HG03558 (cell line): Measurements from ENCODE around the gene KCNH5.
"Not testable (repeated sequence)": the region's sequence is repeated elsewhere in the genome, so short reads cannot be mapped to it uniquely, and the experiment has no call there.

ENCODE experiments used
- ATAC-seq: cut with Tn5 transposase; IDR thresholded peaks from one replicate; pipeline ENCODE4 v1.9.1; 2021; ENCODE audit warnings: moderate number of reproducible peaks; ENCODE audit not compliant: unreplicated experiment; ENCODE audit errors: extremely low read depth

KCNH5 gene

GRCh38 chr14:62763951-62764350, 281.3 kb downstream of the KCNH5 start:
- ATAC-seq = no peak

GRCh38 chr14:62759796-62760195, 285.5 kb downstream of the KCNH5 start:
- ATAC-seq = no peak

DNA sequence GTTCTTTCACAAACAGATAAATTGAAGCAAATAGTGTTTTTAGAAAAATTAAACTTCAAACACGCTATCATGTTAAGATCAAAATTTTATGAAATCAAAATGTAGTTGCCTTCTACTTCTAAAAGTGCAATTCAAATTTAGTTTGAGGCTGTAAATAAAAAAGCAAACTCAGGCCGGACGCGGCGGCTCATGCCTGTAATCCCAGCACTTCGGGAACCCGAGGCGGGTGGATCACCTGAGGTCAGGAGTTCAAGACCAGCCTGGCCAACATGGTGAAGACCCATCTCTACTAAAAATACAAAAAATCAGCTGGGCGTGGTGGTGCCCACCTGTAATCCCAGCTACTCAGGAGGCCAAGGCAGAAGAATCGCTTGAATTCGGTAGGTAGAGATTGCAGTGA, 298.4 kb downstream of the KCNH5 start:
- not testable (repeated sequence) for ATAC-seq

DNA sequence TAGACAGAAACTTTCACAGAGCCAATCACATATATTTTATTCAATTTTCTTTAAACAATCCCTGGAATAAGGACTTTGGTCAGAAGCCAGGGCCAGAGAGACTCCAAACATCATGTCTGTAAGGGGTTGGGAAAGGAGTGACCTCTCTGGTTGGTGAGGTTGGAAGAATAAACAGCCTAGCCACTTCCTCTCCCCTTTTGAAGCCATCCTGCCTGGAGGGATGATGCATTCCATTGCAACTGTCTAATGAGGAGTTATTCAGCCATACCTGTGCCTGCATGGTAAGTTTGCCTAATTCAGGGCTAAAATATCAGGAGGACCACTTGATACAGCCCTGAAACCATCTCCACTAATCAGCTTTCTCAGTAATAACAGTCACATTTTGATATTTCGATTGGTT, 299.8 kb downstream of the KCNH5 start:
- no peak for ATAC-seq

GRCh38 chr14:62743560-62743959, 301.7 kb downstream of the KCNH5 start:
- no peak for ATAC-seq

- no peak for ATAC-seq
These were observed 302.1 kb downstream of the KCNH5 start for GRCh38 chr14:62743118-62743517.

DNA sequence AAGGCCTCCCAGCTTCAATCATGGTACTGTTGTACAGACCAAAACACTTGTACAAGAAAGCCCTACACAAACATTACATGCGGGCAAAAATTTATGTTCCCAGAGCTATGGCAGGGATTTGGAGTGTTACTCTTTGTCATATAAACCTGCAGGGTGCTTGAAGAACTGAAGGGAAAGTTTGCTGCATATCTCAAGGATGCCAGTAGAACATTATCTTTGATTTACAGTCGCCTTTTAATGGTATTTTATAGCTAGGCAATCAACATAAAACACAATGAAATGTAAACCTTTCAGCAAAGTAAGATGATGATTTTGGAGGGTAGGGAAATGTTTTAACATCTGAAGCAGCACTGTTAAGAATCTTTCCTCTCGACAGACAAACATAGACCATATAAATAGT, 305.6 kb downstream of the KCNH5 start:
- ATAC-seq = no peak

GRCh38 chr14:62736048-62737043, 308.9 kb downstream of the KCNH5 start:
- no peak for ATAC-seq

DNA sequence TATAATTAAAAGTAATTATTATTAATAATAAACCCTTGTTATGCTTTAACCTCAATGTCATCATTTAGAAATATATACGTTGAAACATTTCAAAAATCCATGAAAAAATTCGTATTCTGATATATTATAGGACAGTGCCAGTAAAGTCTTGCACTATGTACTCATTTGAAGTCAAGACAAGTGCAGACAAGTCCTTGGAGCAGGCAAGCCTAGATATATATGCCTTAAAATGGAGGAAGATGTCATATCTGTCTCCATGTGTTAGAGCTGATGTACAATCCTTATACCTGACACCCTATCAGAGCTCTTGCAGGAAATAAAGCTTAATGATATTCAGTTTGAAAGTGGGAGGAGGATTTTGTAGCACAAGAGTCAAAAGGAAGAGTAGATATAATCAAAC, 310.4 kb downstream of the KCNH5 start:
- ATAC-seq = no peak

GRCh38 chr14:62722406-62722805, 322.9 kb downstream of the KCNH5 start:
- ATAC-seq = no peak

GRCh38 chr14:62718629-62719028, 326.6 kb downstream of the KCNH5 start:
- ATAC-seq = no peak

GRCh38 chr14:62711351-62712023, 333.8 kb downstream of the KCNH5 start:
- no peak for ATAC-seq

GRCh38 chr14:62710811-62711210, 334.4 kb downstream of the KCNH5 start:
- ATAC-seq = no peak

DNA sequence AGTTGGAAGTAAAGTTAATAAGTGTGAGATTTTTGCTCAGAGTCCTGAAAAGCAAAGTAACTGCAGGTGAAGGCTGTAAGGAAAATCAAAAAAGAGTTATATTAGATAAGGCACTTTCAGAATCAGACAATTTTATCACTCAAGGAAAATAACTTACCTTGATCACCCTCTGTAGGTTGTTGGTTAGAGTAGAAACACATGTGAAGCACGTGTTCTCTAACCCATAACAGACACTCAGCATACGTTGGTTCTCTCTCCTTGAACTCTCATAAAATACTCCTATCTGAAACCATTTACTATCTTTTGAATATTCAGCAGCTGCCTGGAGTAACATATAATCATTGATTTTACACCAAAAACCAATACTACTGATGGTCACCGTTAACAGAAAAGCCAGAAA, 335.5 kb downstream of the KCNH5 start:
- no peak for ATAC-seq

DNA sequence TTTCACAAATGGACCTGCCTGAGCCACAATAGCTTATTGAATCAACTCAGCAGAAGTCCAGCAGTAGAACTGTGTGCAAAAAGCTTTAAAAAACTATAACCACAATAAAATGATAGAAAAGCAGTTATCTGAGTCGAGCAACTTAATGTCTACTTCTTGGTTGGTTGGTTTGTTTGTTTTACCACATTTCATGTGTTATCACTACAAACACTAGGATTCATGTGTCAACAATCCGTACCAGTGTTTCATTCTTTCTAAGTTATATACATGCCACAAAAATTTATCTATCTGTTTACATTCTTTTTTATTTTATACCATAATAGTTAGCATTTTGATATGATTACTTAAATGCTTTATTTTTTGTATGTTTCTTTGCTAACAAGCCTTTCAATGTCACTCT, 339.0 kb downstream of the KCNH5 start:
- no peak for ATAC-seq

DNA sequence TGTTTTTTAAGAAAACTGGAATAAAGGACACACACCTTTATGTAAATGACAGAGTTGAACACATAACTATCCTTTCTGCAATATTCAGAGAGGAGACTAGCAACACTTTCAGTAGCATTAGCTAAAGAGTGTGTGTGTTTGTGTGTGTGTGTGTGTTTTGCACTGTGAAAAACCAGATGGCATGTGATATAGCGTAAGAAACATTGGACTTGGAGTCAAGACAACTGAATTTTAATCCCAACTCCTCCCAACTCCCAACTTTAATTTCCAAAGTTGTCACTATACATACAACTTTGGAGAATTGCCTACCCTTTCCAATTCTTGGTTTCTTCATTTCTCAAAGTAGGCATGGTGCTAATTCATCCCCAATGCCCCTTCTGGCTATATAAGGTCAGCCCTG, 347.8 kb downstream of the KCNH5 start:
- no peak for ATAC-seq

GRCh38 chr14:62696929-62697328, 348.3 kb downstream of the KCNH5 start:
- ATAC-seq = no peak

GRCh38 chr14:62696331-62696924, 348.8 kb downstream of the KCNH5 start:
- ATAC-seq = no peak

DNA sequence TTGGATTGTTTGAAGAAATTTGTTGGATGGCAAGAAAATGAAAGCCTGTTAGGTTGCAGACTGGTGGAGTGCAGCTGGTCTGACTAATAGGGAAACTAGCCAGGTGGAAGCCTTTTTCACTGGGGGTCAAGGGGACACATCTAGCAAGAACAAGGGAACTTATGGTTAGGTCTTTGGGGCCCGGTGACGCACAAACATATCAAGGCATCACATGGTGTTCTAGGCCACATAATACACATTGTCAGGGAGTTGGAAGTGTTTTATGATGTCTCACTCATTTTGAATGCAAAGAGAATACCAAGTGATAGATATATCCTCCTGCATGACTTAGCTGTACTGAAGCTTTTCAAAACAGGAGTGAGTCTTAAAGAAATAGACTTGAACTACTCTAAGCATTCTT, 351.2 kb downstream of the KCNH5 start:
- ATAC-seq = no peak

GRCh38 chr14:62692490-62693106, 352.7 kb downstream of the KCNH5 start:
- ATAC-seq = no peak
